ENCODE data around the gene NOXO1. TPM values are rescaled to one million over a fixed set of nuclear protein-coding genes. Genes with fewer than 3 reads are reported as not detected.
A peak's percentile ranks its signal among the peaks of the same experiment; 100 is the strongest.

NOXO1 gene
- total and polyA plus RNA-seq, 10 of the 15 experiments (the other 5 are each of a cell fraction or from before 2014, with no cell fraction given), result 0.09 to 0.76 (median 0.26) TPM; not detected in 4

GRCh38 chr16:1971796-1972489 lies 9.3 kb downstream of the NOXO1 start, which contains the start of gene TBL3 (continued):
- TF ChIP-seq SMAD5 (IDR thresholded peaks at IDR 0.05; ENCODE audit: low read depth), result peak; percentile 77
- TF ChIP-seq REST (IDR thresholded peaks at IDR 0.05; ENCODE audit: low read depth, low read length), result no peak
- no peak for TF ChIP-seq FOS (IDR thresholded peaks at IDR 0.05; ENCODE audit: borderline replicate concordance, extremely low read depth, insufficient read length)
- no peak for TF ChIP-seq SMC3 (IDR thresholded peaks at IDR 0.05; ENCODE audit: borderline replicate concordance, low read length)
- no peak for TF ChIP-seq EED (IDR thresholded peaks at IDR 0.05; ENCODE audit: low read depth)
- no peak for TF ChIP-seq ATF2 (IDR thresholded peaks at IDR 0.05; ENCODE audit: low read length)
- peak; percentile 73; the same call in 1 of the 2 replicates for TF ChIP-seq BACH1 (IDR thresholded peaks at IDR 0.05; ENCODE audit: borderline replicate concordance)
- no peak for TF ChIP-seq ZSCAN29 (IDR thresholded peaks at IDR 0.05)
- TF ChIP-seq CHD4 (IDR thresholded peaks at IDR 0.05), result no peak
- no peak for TF ChIP-seq ASH2L (IDR thresholded peaks at IDR 0.05; ENCODE audit: borderline replicate concordance, low read depth)

Measured in GM12878 (cell line).